Activated naive CD8-positive, alpha-beta T cell treated with anti-CD3 and anti-CD28 coated beads, Interleukin-2, amount 50 U/mL, for 24 hours (primary cell): ENCODE measurements around the gene C11orf24.
A peak's percentile ranks its signal among the peaks of the same experiment; 100 is the strongest.
"Not testable (repeated sequence)": the region's sequence is repeated elsewhere in the genome, so short reads cannot be mapped to it uniquely, and the experiment has no call there.

Experiments used
- ATAC-seq: fragments of 150-1000 bp; cut with Tn5 transposase; one replicate; pipeline ENCODE4 v1.10.0; 2021
- DNase-seq: peaks from one replicate; pipeline ENCODE4 v3.0.0; 2021
- H3K27ac Mint-ChIP-seq: one replicate; pipeline ENCODE4 v1.8.0; 2021; ENCODE audit warnings: mild to moderate bottlenecking, mixed read lengths
- H3K27me3 Mint-ChIP-seq: one replicate; pipeline ENCODE4 v1.8.0; 2021; ENCODE audit warnings: mixed read lengths
- H3K36me3 Mint-ChIP-seq: one replicate; pipeline ENCODE4 v1.8.0; 2021; ENCODE audit warnings: low read depth, mixed read lengths
- H3K4me1 Mint-ChIP-seq: one replicate; pipeline ENCODE4 v1.8.0; 2021; ENCODE audit warnings: mixed read lengths
- H3K4me3 Mint-ChIP-seq: one replicate; pipeline ENCODE4 v1.8.0; 2021; ENCODE audit warnings: mild to moderate bottlenecking, moderate library complexity, mixed read lengths
- H3K9me3 Mint-ChIP-seq: one replicate; pipeline ENCODE4 v1.8.0; 2021; ENCODE audit warnings: mixed read lengths

Gene C11orf24

DNA sequence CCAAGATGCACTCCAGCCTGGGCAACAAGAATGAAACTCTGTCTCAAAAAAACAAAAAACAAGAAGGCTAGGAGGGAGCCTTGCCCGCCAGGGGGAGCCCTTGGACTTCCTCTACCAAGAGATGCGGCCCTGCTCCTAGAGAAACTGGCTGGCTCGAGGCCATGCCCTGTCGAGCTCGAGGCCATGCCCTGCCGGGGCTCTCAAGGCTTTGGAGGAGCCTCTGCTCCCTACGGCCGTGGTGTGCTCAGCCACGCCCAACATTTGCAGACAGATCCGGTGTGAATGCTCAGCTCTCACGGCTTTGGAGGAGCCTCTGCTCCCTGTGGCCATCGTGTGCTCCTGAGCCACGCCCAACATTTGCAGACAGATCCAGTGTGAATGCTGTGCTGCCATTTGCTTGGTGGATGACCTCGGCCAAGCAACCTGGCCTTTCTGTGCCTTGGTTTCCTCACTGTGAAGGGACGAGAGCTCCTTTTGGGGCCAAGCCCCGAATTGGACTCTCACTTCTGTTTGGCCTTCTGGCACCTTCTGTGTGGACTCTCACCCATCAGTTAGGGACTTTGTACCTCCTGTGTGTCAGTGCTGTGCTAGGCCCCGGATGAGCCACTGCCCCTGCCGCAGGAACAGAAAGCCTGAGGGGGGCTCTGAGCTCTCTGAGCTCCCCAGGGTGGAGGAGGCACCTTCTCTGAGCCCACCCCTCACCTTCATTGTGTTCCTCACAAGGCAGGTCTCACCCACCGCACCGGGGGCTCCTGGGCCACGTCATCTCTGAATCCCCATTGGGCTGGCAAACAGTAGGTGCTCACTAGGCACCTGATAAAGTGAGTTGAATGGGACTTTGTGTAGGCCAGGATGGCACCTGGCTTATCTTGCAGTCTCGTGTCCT lies 14.1 kb downstream of the C11orf24 start:
- H3K9me3 Mint-ChIP-seq = no peaks in the 10 kb centered on the region
- DNase-seq (peak; percentile 96), ATAC-seq (peak; percentile 85)
- H3K36me3 Mint-ChIP-seq = peaks cover 11% of the 10 kb centered on the region
- H3K27ac Mint-ChIP-seq = peak overlapping the region; percentile 15
- H3K4me3 Mint-ChIP-seq = no peak overlapping the region
- H3K27me3 Mint-ChIP-seq = no peaks in the 10 kb centered on the region
- peaks cover 4% of the 10 kb centered on the region for H3K4me1 Mint-ChIP-seq

DNA sequence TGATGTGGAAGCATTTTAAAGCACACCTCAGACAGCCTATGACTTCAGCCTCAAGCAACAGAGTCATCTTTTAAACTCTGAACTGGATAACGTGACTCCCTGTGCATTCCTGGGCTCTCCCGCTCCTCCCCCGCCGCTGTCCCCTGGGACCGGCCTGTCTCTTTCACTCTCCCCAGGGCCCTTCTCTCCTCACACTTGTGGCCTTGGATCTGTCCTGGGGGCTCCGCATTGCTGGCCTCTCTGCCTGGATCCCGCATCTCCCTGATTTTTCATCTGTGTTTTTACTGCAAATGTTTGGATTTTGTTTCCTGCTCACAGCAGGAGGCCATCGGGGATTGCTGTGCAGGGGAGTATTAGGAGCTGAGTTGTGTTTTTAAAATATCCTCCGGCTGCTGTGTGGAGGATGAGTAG lies 15.4 kb downstream of the C11orf24 start:
- Mint-ChIP-seq H3K27me3 (no peaks in the 10 kb centered on the region), H3K36me3 (peaks cover 4% of the 10 kb centered on the region), H3K9me3 (no peaks in the 10 kb centered on the region), H3K4me1 (peaks cover 7% of the 10 kb centered on the region), H3K27ac (no peak overlapping the region), H3K4me3 (no peak overlapping the region)
- no peak for DNase-seq
- no peak for ATAC-seq

DNA sequence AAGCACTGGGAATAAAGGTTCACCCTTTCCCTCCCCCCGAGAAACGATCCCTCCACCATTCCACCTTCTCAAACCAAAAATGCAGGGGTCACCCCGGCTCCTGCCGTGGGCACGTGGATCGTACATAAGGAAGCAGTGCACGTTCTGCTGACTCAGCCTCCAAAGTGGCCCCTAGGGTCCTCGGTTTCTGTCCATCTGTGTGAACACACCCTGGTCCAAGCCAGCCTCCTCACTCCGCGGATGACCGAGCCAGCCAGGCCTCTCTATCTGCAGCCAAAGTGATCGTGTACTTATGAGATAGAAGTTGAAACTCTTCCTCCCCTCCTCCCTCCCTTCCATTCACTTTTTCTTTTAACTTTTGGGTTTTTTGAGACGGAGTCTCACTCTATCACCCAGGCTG lies 16.2 kb downstream of the C11orf24 start:
- H3K27ac Mint-ChIP-seq = no peak overlapping the region
- DNase-seq = no peak
- H3K4me3 Mint-ChIP-seq = no peak overlapping the region
- H3K9me3 Mint-ChIP-seq = peaks cover under 1% of the 10 kb centered on the region
- ATAC-seq = no peak
- H3K4me1 Mint-ChIP-seq = peaks cover 10% of the 10 kb centered on the region
- H3K27me3 Mint-ChIP-seq = no peaks in the 10 kb centered on the region
- peaks cover 3% of the 10 kb centered on the region for H3K36me3 Mint-ChIP-seq

DNA sequence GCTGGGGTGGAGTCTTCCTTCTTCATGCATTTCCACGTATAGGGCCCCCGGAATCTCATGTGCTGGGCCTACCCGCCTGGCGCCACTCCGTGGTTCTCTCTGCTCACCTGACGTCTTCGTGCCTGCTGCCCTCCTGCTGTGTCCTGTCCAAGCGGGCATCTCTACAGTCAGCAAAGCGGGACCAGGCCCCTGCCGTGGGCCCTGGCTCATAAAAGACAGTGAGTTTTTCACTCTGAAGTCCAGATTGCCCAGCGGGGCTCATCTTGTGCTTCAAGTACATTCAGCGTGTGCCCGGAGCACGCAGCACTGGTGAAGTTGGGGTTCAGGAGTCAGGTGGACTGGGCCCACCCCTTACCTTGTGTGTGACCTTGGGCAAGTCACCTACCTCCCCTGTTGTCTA lies 17.4 kb downstream of the C11orf24 start:
- Mint-ChIP-seq H3K4me3 (no peak overlapping the region), H3K27me3 (no peaks in the 10 kb centered on the region), H3K9me3 (peaks cover 10% of the 10 kb centered on the region), H3K4me1 (peaks cover 10% of the 10 kb centered on the region), H3K36me3 (no peaks in the 10 kb centered on the region), H3K27ac (no peak overlapping the region)
- DNase-seq (no peak), ATAC-seq (no peak)

DNA sequence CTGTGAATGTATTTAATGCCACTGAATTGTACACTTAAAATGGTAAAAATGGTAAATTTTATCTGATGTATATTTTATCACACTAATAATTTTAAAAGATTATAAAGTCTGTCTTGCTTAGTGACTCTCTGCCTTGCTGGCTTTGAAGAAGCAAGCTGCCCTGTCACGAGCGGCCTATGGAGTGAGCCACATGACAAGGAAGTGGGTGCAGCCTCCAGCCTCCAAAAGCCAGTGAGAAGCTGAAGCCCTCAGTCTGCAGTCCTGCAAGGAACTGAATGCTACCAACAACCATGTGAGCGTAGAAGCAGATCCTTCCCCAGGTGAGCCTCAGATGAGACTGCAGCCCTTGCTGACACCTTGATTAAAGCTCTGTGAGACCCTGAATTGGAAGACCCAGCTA lies 20.0 kb downstream of the C11orf24 start:
- H3K4me3 Mint-ChIP-seq = no peak overlapping the region
- no peak for DNase-seq
- H3K36me3 Mint-ChIP-seq = no peaks in the 10 kb centered on the region
- peaks cover 13% of the 10 kb centered on the region for H3K9me3 Mint-ChIP-seq
- no peaks in the 10 kb centered on the region for H3K27me3 Mint-ChIP-seq
- ATAC-seq = no peak
- H3K4me1 Mint-ChIP-seq = peaks cover 6% of the 10 kb centered on the region
- no peak overlapping the region for H3K27ac Mint-ChIP-seq

DNA sequence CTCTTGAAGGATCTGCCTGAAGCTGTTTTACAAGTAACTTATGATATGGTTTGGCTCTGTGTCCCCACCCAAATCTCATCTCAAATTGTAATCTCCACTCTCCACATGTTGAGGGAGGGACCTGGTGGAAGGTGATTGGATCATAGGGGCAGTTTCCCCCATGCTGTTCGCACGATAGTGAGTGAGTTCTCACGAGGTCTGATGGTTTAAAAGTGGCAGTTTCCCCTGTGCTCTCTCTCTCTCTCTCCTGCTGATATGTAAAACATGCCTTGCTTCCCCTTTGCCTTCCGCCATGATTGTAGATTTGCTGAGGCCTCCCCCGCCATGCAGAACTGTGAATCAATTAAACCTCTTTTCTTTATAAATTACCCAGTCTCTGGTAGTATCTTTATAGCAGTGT lies 26.9 kb downstream of the C11orf24 start:
- not testable (repeated sequence) for DNase-seq, H3K27me3 Mint-ChIP-seq, ATAC-seq, H3K27ac Mint-ChIP-seq, H3K36me3 Mint-ChIP-seq, H3K4me1 Mint-ChIP-seq, H3K4me3 Mint-ChIP-seq
- peaks cover 13% of the 10 kb centered on the region for H3K9me3 Mint-ChIP-seq

DNA sequence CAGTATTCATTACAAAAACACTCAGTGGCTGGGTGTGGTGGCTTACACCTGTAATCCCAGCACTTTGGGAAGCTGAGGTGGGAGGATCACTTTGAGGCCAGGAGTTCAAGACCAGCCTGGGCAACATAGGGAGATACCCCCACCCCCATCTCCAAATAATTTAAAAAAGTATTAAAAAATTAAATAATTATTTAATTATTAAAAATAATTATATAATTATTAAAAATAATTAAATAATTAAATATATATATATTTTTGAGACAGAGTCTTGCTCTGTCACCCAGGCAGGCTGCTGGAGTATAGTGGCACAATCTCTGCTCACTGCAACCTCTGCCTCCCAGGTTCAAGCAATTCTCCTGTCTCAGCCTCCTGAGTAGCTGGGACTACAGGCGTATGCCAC lies 27.9 kb downstream of the C11orf24 start:
- not testable (repeated sequence) for ATAC-seq, H3K27me3 Mint-ChIP-seq, H3K4me3 Mint-ChIP-seq, H3K9me3 Mint-ChIP-seq, H3K4me1 Mint-ChIP-seq, H3K27ac Mint-ChIP-seq, DNase-seq, H3K36me3 Mint-ChIP-seq

DNA sequence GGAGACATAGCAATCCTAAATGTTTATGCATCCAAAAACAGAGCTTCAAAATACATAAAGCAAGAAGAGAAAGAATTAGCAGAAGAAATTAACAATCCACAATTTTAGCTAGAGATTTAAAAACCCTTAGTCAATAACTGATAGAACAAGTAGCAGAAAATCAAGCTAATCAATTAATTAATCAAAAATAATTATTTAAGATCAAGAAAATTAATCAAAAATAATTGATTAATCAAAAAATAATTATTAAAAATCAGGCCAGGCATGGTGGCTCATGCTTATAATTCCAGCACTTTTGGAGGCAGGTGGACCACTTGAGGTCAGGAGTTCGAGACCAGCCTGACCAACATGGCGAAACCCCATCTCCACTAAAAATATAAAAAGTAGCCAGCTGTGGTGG lies 29.2 kb downstream of the C11orf24 start:
- no peak for DNase-seq
- H3K27ac Mint-ChIP-seq = no peak overlapping the region
- peaks cover 5% of the 10 kb centered on the region for H3K27me3 Mint-ChIP-seq
- H3K9me3 Mint-ChIP-seq = peaks cover 6% of the 10 kb centered on the region
- H3K36me3 Mint-ChIP-seq = peaks cover 2% of the 10 kb centered on the region
- no peaks in the 10 kb centered on the region for H3K4me1 Mint-ChIP-seq
- H3K4me3 Mint-ChIP-seq = no peak overlapping the region
- ATAC-seq = no peak

DNA sequence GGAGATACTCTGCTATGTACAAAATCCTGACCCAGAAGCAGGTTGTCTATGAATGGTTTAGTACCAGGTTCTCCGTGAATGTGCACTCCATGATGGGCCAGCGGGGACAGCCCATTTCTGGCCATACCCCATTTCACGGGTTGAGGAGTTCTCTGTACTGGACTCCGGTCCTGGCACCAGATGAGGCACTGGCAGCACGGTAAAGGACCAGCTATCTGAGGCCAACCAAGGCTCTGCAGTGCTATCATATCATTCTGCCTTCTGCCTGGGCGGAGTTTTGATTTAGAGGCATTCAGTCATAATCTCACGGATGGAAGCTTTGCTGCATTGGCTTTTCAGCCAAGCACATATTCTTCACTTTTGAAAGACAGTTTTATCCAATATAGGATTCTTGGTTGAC lies 40.2 kb downstream of the C11orf24 start:
- no peak overlapping the region for H3K27ac Mint-ChIP-seq
- ATAC-seq = no peak
- H3K27me3 Mint-ChIP-seq = peaks cover 7% of the 10 kb centered on the region
- H3K9me3 Mint-ChIP-seq = peaks cover 14% of the 10 kb centered on the region
- peaks cover 2% of the 10 kb centered on the region for H3K36me3 Mint-ChIP-seq
- no peak overlapping the region for H3K4me3 Mint-ChIP-seq
- no peak for DNase-seq
- no peaks in the 10 kb centered on the region for H3K4me1 Mint-ChIP-seq

DNA sequence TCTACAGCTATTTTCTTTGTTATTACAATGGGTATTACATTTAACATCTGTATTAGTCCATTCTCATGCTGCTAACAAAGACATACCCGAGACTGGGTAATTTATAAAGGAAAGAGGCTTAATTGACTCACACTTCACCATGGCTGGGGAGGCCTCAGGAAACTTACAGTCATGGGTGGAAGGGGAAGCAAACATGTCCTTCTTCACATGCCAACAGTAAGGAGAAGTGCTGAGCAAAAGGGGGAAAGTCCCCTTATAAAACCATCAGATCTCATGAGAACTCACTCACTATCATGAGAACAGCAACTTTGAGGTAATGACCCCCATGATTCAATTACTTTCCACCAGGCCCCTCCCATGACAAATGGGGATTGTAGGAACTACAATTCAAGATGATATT lies 42.2 kb downstream of the C11orf24 start:
- Mint-ChIP-seq H3K4me1 (no peaks in the 10 kb centered on the region), H3K27me3 (peaks cover 8% of the 10 kb centered on the region), H3K9me3 (peaks cover 14% of the 10 kb centered on the region), H3K36me3 (peaks cover 2% of the 10 kb centered on the region), H3K4me3 (no peak overlapping the region), H3K27ac (no peak overlapping the region)
- no peak for DNase-seq
- ATAC-seq = no peak

DNA sequence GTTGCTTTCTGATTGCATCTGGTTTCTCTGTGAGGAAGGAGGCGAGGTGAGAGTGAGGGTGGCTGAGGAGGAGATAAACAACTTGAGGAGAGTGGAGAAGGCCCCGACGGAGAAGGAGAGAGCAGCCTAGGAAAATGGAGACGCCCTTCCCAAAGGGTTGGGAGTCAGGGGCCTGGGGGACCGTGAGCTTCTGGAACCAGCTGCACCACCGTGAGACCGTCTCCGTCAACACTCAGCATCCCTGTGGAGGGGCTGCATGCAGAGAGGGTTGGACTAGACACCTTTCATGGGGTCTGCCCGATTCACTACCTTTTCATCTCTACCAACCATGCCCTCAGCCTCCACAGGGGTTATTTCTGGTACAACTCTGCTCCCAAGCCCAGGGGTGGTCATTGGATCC lies 45.4 kb downstream of the C11orf24 start:
- no peaks in the 10 kb centered on the region for H3K4me1 Mint-ChIP-seq
- no peak for ATAC-seq
- H3K36me3 Mint-ChIP-seq = peaks cover 2% of the 10 kb centered on the region
- no peak overlapping the region for H3K27ac Mint-ChIP-seq
- H3K27me3 Mint-ChIP-seq = peaks cover 3% of the 10 kb centered on the region
- DNase-seq = no peak
- no peak overlapping the region for H3K4me3 Mint-ChIP-seq
- H3K9me3 Mint-ChIP-seq = peaks cover 14% of the 10 kb centered on the region

DNA sequence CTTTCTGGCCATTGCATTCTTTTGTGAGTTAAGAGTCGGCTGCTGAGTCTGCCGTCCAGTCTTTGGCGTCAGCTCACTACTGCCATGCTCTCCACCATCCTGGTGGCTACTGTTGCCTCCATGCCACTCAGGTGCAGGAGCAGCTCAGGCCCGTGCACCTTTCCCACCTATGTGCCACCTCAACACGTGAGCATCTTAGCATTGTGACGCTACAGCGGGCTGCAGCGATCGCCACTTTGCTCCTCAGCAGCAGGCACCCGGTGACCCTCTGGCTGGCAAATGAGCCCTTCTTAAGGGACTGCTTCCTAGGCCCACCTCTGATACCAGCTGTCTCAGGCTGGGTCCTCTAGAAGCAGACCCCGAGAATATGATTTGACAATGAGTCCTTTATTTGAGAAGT lies 47.2 kb downstream of the C11orf24 start:
- DNase-seq (no peak), ATAC-seq (no peak)
- no peak overlapping the region for H3K4me3 Mint-ChIP-seq
- H3K27ac Mint-ChIP-seq = no peak overlapping the region
- peaks cover 2% of the 10 kb centered on the region for H3K36me3 Mint-ChIP-seq
- peaks cover 9% of the 10 kb centered on the region for H3K9me3 Mint-ChIP-seq
- H3K4me1 Mint-ChIP-seq = no peaks in the 10 kb centered on the region
- peaks cover 3% of the 10 kb centered on the region for H3K27me3 Mint-ChIP-seq

DNA sequence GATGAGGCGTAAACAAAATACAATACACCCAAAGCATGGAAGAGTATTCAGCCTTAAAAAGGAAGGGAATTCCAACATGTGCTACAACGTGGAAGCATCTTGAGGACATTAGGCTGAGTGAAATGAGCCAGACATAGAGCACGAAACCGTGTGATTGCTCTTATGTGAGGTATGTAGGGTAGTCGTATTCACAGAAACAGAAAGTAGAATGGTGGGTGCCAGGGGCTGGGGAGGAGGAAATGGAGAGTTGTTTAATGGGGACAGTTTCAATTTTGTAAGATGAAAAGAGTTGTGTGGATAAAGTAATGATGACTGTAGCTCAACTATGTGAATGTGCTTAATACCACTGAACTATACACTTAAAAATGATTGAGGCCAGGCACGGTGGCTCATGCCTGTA lies 48.5 kb downstream of the C11orf24 start:
- H3K9me3 Mint-ChIP-seq = no peaks in the 10 kb centered on the region
- no peak overlapping the region for H3K4me3 Mint-ChIP-seq
- peaks cover 3% of the 10 kb centered on the region for H3K27me3 Mint-ChIP-seq
- no peaks in the 10 kb centered on the region for H3K36me3 Mint-ChIP-seq
- no peaks in the 10 kb centered on the region for H3K4me1 Mint-ChIP-seq
- H3K27ac Mint-ChIP-seq = no peak overlapping the region
- ATAC-seq (no peak), DNase-seq (no peak)

DNA sequence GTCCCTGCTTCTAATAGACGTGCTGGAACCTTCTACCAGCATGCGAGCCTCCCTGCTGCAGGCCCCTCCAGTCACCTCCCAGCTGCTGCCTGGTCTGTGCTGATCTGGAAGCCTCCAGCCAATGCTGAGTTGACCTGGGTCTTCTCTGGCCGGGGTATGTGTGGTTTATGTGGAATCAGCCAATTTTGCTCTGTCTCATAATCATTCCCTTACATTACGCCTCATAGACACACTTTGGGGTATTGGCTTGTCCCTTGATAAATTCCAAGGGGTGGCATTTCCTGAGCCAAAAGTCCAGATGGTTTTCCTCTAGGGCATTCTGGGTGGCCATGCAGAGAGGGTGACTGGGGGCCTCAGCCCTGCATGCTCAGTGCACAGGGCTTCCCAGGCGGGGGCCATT lies 50.4 kb downstream of the C11orf24 start:
- no peak overlapping the region for H3K4me3 Mint-ChIP-seq
- DNase-seq (no peak), ATAC-seq (no peak)
- H3K27ac Mint-ChIP-seq = no peak overlapping the region
- no peaks in the 10 kb centered on the region for H3K9me3 Mint-ChIP-seq
- H3K36me3 Mint-ChIP-seq = no peaks in the 10 kb centered on the region
- no peaks in the 10 kb centered on the region for H3K4me1 Mint-ChIP-seq
- peaks cover 5% of the 10 kb centered on the region for H3K27me3 Mint-ChIP-seq

DNA sequence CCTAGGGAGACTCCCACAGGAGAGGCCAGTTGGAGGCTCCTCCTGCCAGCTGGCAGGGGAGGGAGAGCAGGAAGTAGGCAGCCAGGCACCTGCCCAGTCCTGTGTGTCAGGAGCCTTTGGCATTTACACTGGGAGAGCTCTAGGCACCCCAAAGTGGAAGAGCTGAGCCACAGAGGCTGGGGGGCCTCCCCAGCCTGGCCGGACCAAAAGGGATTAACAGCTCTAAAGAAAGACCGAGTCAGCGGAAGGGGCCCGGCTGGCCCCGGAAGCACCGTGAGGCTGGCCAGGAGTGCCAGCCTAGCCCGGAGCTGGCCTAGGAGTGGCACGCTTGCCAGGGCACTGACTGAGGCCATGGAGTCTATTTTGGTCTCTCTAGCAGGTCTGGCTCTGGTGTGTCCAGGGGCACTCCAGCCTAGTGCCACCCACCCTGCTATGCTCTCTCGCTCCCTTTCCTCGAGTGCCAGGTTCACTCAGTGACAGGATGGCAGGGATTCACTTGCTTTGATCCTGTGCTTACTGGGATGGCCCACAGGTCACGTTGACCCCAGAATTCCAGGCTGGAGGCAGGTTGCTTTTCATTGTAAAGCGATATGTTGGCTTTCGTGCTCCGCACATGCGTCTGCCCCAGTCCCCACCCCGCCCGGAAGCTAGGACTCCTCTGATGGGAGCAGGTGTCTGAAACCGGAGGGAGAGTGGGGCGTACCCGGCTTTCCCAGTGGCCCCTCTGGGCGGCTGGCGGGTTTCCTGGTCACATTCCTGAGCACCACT lies 55.4 kb downstream of the C11orf24 start:
- Mint-ChIP-seq H3K27me3 (peaks cover 11% of the 10 kb centered on the region), H3K27ac (no peak overlapping the region), H3K4me3 (no peak overlapping the region), H3K36me3 (no peaks in the 10 kb centered on the region), H3K9me3 (no peaks in the 10 kb centered on the region), H3K4me1 (peaks cover 24% of the 10 kb centered on the region)
- no peak for DNase-seq
- ATAC-seq = no peak
